ENCODE data around the gene IER3. TPM values are rescaled to one million over a fixed set of nuclear protein-coding genes. Genes with fewer than 3 reads are reported as not detected.

IER3 gene
- total and polyA plus RNA-seq, 2 of the 13 experiments (the other 11 are each of a cell fraction or from before 2014, with no cell fraction given) = 51.1 to 131 TPM

DNA sequence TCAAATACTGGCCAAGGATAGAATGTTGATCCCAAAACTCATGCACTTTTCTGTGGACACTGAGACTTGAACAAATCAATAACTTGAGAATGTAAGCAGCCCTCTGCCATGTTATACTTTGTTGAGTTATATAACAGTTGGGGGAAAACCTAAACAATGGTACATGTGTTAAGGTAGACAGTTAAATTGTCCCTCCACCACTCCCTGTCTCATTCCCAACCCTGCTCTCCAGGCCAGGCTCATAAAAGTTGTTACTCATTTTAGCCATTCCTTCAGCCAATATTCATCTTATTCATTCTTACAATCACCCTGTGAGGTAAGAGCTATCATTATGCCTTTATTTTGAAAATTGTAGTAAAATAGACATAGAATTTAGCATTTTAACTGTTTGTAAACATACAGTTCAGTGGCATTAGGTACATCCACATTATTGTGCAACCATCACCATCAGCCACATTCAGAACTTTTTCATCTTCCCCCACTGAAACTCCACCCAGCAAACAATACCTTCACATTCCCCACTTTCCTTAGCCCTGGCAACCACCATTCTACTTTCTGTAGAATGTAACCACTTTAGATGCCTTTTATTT is 38.2 kb upstream of the IER3 start (continued):
- 0 out of 2 replicates have a peak, but pooled peaks have one; percentile 18 for TF ChIP-seq POLR2AphosphoS5 (IDR thresholded peaks at IDR 0.05; ENCODE audit: low read depth, low read length)
- TF ChIP-seq CBX2 (IDR thresholded peaks at IDR 0.05; ENCODE audit: low read depth, low read length) = no peak
- TF ChIP-seq CBX2 (CRISPR knock-in tag; IDR thresholded peaks at IDR 0.05; ENCODE audit: low read depth) = peak; percentile 59; the same call in 1 of the 2 replicates
- peak; percentile 98 for TF ChIP-seq CEBPB (IDR thresholded peaks at IDR 0.05; ENCODE audit: borderline replicate concordance, low read depth, low read length)
- TF ChIP-seq NCOR1 (IDR thresholded peaks at IDR 0.05; ENCODE audit: borderline replicate concordance, low read length) = 0 out of 2 replicates have a peak, but pooled peaks have one; percentile 16
- TF ChIP-seq EP300 (IDR thresholded peaks at IDR 0.05; ENCODE audit: low read depth in 2 of 2, low read length in 2 of 2) = peak in 1 of 2 experiments; percentile 75; a peak in 2 of 4 replicates
- TF ChIP-seq EP300 (CRISPR knock-in tag; IDR thresholded peaks at IDR 0.05; ENCODE audit: borderline replicate concordance) = no peak
- TF ChIP-seq, protein P1, sequence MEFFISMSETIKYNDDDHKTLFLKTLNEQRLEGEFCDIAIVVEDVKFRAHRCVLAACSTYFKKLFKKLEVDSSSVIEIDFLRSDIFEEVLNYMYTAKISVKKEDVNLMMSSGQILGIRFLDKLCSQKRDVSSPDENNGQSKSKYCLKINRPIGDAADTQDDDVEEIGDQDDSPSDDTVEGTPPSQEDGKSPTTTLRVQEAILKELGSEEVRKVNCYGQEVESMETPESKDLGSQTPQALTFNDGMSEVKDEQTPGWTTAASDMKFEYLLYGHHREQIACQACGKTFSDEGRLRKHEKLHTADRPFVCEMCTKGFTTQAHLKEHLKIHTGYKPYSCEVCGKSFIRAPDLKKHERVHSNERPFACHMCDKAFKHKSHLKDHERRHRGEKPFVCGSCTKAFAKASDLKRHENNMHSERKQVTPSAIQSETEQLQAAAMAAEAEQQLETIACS (CRISPR knock-in tag; IDR thresholded peaks at IDR 0.05) = no peak
- 0 out of 2 replicates have a peak, but pooled peaks have one; percentile 16 for TF ChIP-seq NAIF1 (CRISPR knock-in tag; IDR thresholded peaks at IDR 0.05; ENCODE audit: borderline replicate concordance)
- peak; percentile 84 for TF ChIP-seq SP5 (CRISPR knock-in tag; IDR thresholded peaks at IDR 0.05; ENCODE audit: borderline replicate concordance, low read depth)
- TF ChIP-seq ZNF709 (CRISPR knock-in tag; IDR thresholded peaks at IDR 0.05) = 0 out of 2 replicates have a peak, but pooled peaks have one; percentile 4
- TF ChIP-seq, protein P2, sequence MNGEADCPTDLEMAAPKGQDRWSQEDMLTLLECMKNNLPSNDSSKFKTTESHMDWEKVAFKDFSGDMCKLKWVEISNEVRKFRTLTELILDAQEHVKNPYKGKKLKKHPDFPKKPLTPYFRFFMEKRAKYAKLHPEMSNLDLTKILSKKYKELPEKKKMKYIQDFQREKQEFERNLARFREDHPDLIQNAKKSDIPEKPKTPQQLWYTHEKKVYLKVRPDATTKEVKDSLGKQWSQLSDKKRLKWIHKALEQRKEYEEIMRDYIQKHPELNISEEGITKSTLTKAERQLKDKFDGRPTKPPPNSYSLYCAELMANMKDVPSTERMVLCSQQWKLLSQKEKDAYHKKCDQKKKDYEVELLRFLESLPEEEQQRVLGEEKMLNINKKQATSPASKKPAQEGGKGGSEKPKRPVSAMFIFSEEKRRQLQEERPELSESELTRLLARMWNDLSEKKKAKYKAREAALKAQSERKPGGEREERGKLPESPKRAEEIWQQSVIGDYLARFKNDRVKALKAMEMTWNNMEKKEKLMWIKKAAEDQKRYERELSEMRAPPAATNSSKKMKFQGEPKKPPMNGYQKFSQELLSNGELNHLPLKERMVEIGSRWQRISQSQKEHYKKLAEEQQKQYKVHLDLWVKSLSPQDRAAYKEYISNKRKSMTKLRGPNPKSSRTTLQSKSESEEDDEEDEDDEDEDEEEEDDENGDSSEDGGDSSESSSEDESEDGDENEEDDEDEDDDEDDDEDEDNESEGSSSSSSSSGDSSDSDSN (CRISPR knock-in tag; IDR thresholded peaks at IDR 0.05) = peak; percentile 9
- TF ChIP-seq CEBPG (CRISPR knock-in tag; IDR thresholded peaks at IDR 0.05) = peak; percentile 97
- 0 out of 2 replicates have a peak, but pooled peaks have one; percentile 8 for TF ChIP-seq HNF4G (IDR thresholded peaks at IDR 0.05; ENCODE audit: borderline replicate concordance, low read depth, low read length)
- 0 out of 2 replicates have a peak, but pooled peaks have one; percentile 7 for TF ChIP-seq HNF4G (CRISPR knock-in tag; IDR thresholded peaks at IDR 0.05; ENCODE audit: borderline replicate concordance, low read depth)
- no peak for TF ChIP-seq ARNT2 (CRISPR knock-in tag; IDR thresholded peaks at IDR 0.05; ENCODE audit: low read depth)
- TF ChIP-seq SOX6 (IDR thresholded peaks at IDR 0.05) = no peak
- peak; percentile 88 for TF ChIP-seq SOX6 (CRISPR knock-in tag; IDR thresholded peaks at IDR 0.05)
- TF ChIP-seq ESRRA (CRISPR knock-in tag; IDR thresholded peaks at IDR 0.05; ENCODE audit: low read depth) = 0 out of 2 replicates have a peak, but pooled peaks have one; percentile 5
- peak; percentile 62; the same call in 1 of the 2 replicates for TF ChIP-seq TCF7L2 (IDR thresholded peaks at IDR 0.05; ENCODE audit: low read depth, low read length)
- TF ChIP-seq RORA (CRISPR knock-in tag; IDR thresholded peaks at IDR 0.05) = peak; percentile 89; the same call in 1 of the 2 replicates
- TF ChIP-seq GFI1 (CRISPR knock-in tag; IDR thresholded peaks at IDR 0.05; ENCODE audit: borderline replicate concordance) = peak; percentile 73; the same call in 1 of the 2 replicates
- TF ChIP-seq, protein P3, sequence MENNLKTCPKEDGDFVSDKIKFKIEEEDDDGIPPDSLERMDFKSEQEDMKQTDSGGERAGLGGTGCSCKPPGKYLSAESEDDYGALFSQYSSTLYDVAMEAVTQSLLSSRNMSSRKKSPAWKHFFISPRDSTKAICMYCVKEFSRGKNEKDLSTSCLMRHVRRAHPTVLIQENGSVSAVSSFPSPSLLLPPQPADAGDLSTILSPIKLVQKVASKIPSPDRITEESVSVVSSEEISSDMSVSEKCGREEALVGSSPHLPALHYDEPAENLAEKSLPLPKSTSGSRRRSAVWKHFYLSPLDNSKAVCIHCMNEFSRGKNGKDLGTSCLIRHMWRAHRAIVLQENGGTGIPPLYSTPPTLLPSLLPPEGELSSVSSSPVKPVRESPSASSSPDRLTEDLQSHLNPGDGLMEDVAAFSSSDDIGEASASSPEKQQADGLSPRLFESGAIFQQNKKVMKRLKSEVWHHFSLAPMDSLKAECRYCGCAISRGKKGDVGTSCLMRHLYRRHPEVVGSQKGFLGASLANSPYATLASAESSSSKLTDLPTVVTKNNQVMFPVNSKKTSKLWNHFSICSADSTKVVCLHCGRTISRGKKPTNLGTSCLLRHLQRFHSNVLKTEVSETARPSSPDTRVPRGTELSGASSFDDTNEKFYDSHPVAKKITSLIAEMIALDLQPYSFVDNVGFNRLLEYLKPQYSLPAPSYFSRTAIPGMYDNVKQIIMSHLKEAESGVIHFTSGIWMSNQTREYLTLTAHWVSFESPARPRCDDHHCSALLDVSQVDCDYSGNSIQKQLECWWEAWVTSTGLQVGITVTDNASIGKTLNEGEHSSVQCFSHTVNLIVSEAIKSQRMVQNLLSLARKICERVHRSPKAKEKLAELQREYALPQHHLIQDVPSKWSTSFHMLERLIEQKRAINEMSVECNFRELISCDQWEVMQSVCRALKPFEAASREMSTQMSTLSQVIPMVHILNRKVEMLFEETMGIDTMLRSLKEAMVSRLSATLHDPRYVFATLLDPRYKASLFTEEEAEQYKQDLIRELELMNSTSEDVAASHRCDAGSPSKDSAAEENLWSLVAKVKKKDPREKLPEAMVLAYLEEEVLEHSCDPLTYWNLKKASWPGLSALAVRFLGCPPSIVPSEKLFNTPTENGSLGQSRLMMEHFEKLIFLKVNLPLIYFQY (CRISPR knock-in tag; IDR thresholded peaks at IDR 0.05; ENCODE audit: borderline replicate concordance) = no peak
